Measurements from ENCODE around the gene PARVB.

DNA sequence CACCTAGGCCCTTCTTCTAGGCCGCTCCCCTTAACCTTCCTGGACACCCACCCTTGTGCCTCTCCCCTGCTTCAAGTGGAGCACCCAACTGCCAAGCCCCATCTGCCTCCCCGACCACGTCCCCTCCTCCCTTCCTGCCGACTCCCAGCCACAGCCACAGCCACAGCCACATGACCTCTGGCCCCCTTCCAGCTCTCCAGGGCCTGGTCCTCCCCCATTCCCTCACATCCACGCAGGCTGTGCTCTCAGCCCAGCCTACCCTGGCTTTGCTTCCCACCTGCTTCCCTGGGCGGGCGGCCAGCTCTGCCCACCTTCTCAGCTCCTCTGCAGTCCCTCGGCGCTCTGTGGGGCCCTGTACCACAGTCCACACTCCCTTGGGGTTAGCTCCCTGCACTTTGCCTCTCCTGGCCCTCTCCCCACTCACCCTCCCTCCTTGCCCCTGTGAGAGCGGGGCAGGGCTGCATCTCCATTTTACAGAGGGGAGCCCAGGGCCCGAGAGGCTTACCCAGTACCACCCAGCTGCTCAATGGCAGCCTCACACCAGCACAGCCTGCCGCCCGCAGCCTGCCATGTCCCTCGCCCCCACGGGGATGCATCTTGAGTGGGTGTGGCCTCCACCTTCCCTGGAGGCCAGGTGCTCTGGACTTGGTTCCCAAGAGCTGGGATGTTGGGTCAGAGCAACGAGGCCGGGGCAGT is 176.9 kb downstream of the PARVB start:
- TF ChIP-seq YY1 (IDR thresholded peaks at IDR 0.05; ENCODE audit: insufficient read depth, insufficient read length) (no peak), ZNF274 (IDR thresholded peaks at IDR 0.05; ENCODE audit: low read depth, low read length) (no peak)

Data from NT2/D1 (cell line).